ENCODE measurements around the gene ADGRG2. TPM values are rescaled to one million over a fixed set of nuclear protein-coding genes. Genes with fewer than 3 reads are reported as not detected.

ADGRG2 gene
- total RNA-seq, 4 donors from 2014 or later = 0.30 to 18.7 (median 1.7) TPM

GRCh38 chrX:19057856-19058255 lies 64.4 kb downstream of the ADGRG2 start:
- intact Hi-C loops (cut with DNase I; ENCODE audit: low total_unique reads) = no loop called here
- H3K27ac ChIP-seq = no peak overlapping the region
- H3K4me3 ChIP-seq = no peak overlapping the region
- H3K36me3 ChIP-seq = no peaks in the 10 kb centered on the region
- DNase-seq = no peak
- no peaks in the 10 kb centered on the region for H3K4me1 ChIP-seq
- no peaks in the 10 kb centered on the region for H3K9me3 ChIP-seq
- TF ChIP-seq POLR2A (IDR thresholded peaks at IDR 0.05) (no peak), CTCF (IDR thresholded peaks at IDR 0.05) (no peak)
- H3K27me3 ChIP-seq = no peaks in the 10 kb centered on the region

GRCh38 chrX:19049110-19049509 lies 73.2 kb downstream of the ADGRG2 start:
- no peaks in the 10 kb centered on the region for H3K4me1 ChIP-seq
- H3K27ac ChIP-seq = no peak overlapping the region
- intact Hi-C loops (cut with DNase I; ENCODE audit: low total_unique reads) = no loop called here
- DNase-seq = no peak
- no peaks in the 10 kb centered on the region for H3K27me3 ChIP-seq
- no peak for TF ChIP-seq POLR2A (IDR thresholded peaks at IDR 0.05)
- TF ChIP-seq CTCF (IDR thresholded peaks at IDR 0.05) = no peak
- no peaks in the 10 kb centered on the region for H3K9me3 ChIP-seq
- no peak overlapping the region for H3K4me3 ChIP-seq
- H3K36me3 ChIP-seq = no peaks in the 10 kb centered on the region

GRCh38 chrX:19046343-19047215 lies 75.7 kb downstream of the ADGRG2 start:
- Histone ChIP-seq H3K4me1 (no peaks in the 10 kb centered on the region), H3K4me3 (no peak overlapping the region), H3K27ac (no peak overlapping the region), H3K27me3 (no peaks in the 10 kb centered on the region), H3K9me3 (no peaks in the 10 kb centered on the region), H3K36me3 (no peaks in the 10 kb centered on the region)
- TF ChIP-seq CTCF (IDR thresholded peaks at IDR 0.05) (no peak), POLR2A (IDR thresholded peaks at IDR 0.05) (no peak)
- no peak for DNase-seq
- intact Hi-C loops (cut with DNase I; ENCODE audit: low total_unique reads) = no loop called here

- Histone ChIP-seq H3K27ac (no peak overlapping the region), H3K27me3 (no peaks in the 10 kb centered on the region), H3K9me3 (no peaks in the 10 kb centered on the region), H3K4me3 (no peak overlapping the region), H3K4me1 (no peaks in the 10 kb centered on the region), H3K36me3 (no peaks in the 10 kb centered on the region)
- intact Hi-C loops (cut with DNase I; ENCODE audit: low total_unique reads) = no loop called here
- no peak for TF ChIP-seq CTCF (IDR thresholded peaks at IDR 0.05)
- TF ChIP-seq POLR2A (IDR thresholded peaks at IDR 0.05) = no peak
- DNase-seq = no peak
These were observed 81.9 kb downstream of the ADGRG2 start for GRCh38 chrX:19040373-19040772.

- no peaks in the 10 kb centered on the region for H3K27me3 ChIP-seq
- TF ChIP-seq CTCF (IDR thresholded peaks at IDR 0.05) (no peak), POLR2A (IDR thresholded peaks at IDR 0.05) (no peak)
- no peaks in the 10 kb centered on the region for H3K4me1 ChIP-seq
- no peak overlapping the region for H3K4me3 ChIP-seq
- intact Hi-C loops (cut with DNase I; ENCODE audit: low total_unique reads) = no loop called here
- no peaks in the 10 kb centered on the region for H3K36me3 ChIP-seq
- no peak overlapping the region for H3K27ac ChIP-seq
- H3K9me3 ChIP-seq = no peaks in the 10 kb centered on the region
- no peak for DNase-seq
These were observed 88.2 kb downstream of the ADGRG2 start for GRCh38 chrX:19034025-19034424.
